Esophagus squamous epithelium (tissue), 4 donors: Measurements from ENCODE around the gene KRTAP20-4.

ENCODE experiments used
- POLR2A ChIP-seq, 4 donors: fragments of 450-650 bp; IDR thresholded peaks; one replicate each; pipeline ENCODE4 v1.6.1; 2017; ENCODE audit warnings: antibody characterized with exemption in 4 of 4, mild to moderate bottlenecking in 4 of 4, moderate library complexity in 3 of 4
- TF ChIP-seq, protein P1 (sequence below), 6 experiments: fragments of 450-650 bp in 4 of 6; fragments of 200-600 bp in 2 of 6; sonication (generic) in 2 of 6; IDR thresholded peaks; one replicate each; pipeline ENCODE4 v1.5.1; 2016 to 2019; ENCODE audit warnings: antibody characterized with exemption in 6 of 6, mild to moderate bottlenecking in 4 of 6, moderate library complexity in 4 of 6

DNA sequence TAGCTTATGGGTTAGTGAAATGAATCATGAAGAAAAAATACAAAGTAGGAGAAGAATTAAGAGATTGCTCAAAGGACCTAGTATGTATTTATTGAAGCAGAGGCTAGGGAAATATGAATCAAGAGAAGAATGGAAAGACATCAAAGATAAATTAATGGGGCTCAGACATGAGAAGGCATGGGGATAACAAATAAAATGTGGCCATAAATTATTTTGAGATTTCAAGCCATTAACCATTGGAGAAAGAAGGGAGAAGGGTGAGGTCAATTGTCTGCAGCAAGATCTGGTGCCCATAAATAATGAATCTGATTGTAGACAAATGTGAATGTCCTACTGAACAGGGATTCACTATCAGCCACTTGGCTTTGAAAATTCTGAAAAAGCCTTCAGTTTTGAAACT, 32.5 kb downstream of the KRTAP20-4 start:
- TF ChIP-seq, protein P1, sequence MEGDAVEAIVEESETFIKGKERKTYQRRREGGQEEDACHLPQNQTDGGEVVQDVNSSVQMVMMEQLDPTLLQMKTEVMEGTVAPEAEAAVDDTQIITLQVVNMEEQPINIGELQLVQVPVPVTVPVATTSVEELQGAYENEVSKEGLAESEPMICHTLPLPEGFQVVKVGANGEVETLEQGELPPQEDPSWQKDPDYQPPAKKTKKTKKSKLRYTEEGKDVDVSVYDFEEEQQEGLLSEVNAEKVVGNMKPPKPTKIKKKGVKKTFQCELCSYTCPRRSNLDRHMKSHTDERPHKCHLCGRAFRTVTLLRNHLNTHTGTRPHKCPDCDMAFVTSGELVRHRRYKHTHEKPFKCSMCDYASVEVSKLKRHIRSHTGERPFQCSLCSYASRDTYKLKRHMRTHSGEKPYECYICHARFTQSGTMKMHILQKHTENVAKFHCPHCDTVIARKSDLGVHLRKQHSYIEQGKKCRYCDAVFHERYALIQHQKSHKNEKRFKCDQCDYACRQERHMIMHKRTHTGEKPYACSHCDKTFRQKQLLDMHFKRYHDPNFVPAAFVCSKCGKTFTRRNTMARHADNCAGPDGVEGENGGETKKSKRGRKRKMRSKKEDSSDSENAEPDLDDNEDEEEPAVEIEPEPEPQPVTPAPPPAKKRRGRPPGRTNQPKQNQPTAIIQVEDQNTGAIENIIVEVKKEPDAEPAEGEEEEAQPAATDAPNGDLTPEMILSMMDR (IDR thresholded peaks at IDR 0.05): no peak
- TF ChIP-seq POLR2A (IDR thresholded peaks at IDR 0.05): no peak
